Measurements from ENCODE around the gene HNRNPH3. TPM values are rescaled to one million over a fixed set of nuclear protein-coding genes. Genes with fewer than 3 reads are reported as not detected.

HNRNPH3 gene
- total RNA-seq, 1 donor from 2014 or later, result 77.5 TPM

GRCh38 chr10:68333058-68333395, 1.2 kb downstream of the HNRNPH3 start:
- no peak overlapping the region for H2AFZ ChIP-seq (replicated peaks)
- DNase-seq (ENCODE audit: low spot score), result no peak
- TF ChIP-seq EZH2 (IDR thresholded peaks at IDR 0.05) (no peak), EZH2phosphoT487 (IDR thresholded peaks at IDR 0.05) (no peak), CTCF (IDR thresholded peaks at IDR 0.05) (no peak)
- peak overlapping the region; percentile 90 for H3K4me3 ChIP-seq
- Mint-ChIP-seq H3K9me3 (no peaks in the 10 kb centered on the region), H3K36me3 (peaks cover 31% of the 10 kb centered on the region), H3K27me3 (ENCODE audit: insufficient read depth, low read depth) (peaks cover 10% of the 10 kb centered on the region), H3K27ac (peak overlapping the region; percentile 100), H3K4me3 (peak overlapping the region; percentile 99), H3K4me1 (peaks cover 68% of the 10 kb centered on the region)
- H3K9ac ChIP-seq, result peak overlapping the region; percentile 99
- H3K36me3 ChIP-seq, result peaks cover 21% of the 10 kb centered on the region
- H3K4me1 ChIP-seq, result peaks cover 56% of the 10 kb centered on the region
- no peaks in the 10 kb centered on the region for H3K27me3 ChIP-seq
- H3F3A ChIP-seq (ENCODE audit: low read depth), result peaks cover 59% of the 10 kb centered on the region
- H3K9me3 ChIP-seq (ENCODE audit: low read depth), result no peaks in the 10 kb centered on the region
- H3K4me2 ChIP-seq, result peak overlapping the region; percentile 88
- peaks cover 52% of the 10 kb centered on the region for H4K20me1 ChIP-seq (ENCODE audit: low read depth)
- peak overlapping the region; percentile 99 for H3K27ac ChIP-seq
- peaks cover 89% of the 10 kb centered on the region for H3K79me2 ChIP-seq (ENCODE audit: low read depth)

- Mint-ChIP-seq H3K27ac (peak overlapping the region; percentile 100), H3K4me1 (peaks cover 62% of the 10 kb centered on the region), H3K27me3 (ENCODE audit: insufficient read depth, low read depth) (peaks cover 10% of the 10 kb centered on the region), H3K36me3 (peaks cover 34% of the 10 kb centered on the region), H3K4me3 (peak overlapping the region; percentile 99), H3K9me3 (no peaks in the 10 kb centered on the region)
- TF ChIP-seq EZH2 (IDR thresholded peaks at IDR 0.05), result no peak
- no peak for TF ChIP-seq CTCF (IDR thresholded peaks at IDR 0.05)
- TF ChIP-seq EZH2phosphoT487 (IDR thresholded peaks at IDR 0.05), result no peak
- Histone ChIP-seq H3K27ac (peak overlapping the region; percentile 99), H3K27me3 (no peaks in the 10 kb centered on the region), H3K36me3 (peaks cover 28% of the 10 kb centered on the region), H2AFZ (replicated peaks) (no peak overlapping the region), H3K79me2 (ENCODE audit: low read depth) (peaks cover 95% of the 10 kb centered on the region), H3K4me1 (peaks cover 54% of the 10 kb centered on the region), H3K4me3 (peak overlapping the region; percentile 90), H3F3A (ENCODE audit: low read depth) (peaks cover 59% of the 10 kb centered on the region), H4K20me1 (ENCODE audit: low read depth) (peaks cover 59% of the 10 kb centered on the region), H3K9ac (peak overlapping the region; percentile 99), H3K4me2 (peak overlapping the region; percentile 88), H3K9me3 (ENCODE audit: low read depth) (no peaks in the 10 kb centered on the region)
- DNase-seq (ENCODE audit: low spot score), result no peak
These were observed 1.9 kb downstream of the HNRNPH3 start for GRCh38 chr10:68333440-68334431.

GRCh38 chr10:68334672-68335467, 3.0 kb downstream of the HNRNPH3 start:
- H3K79me2 ChIP-seq (ENCODE audit: low read depth), result peaks cover 95% of the 10 kb centered on the region
- H3K4me3 ChIP-seq, result peak overlapping the region; percentile 90
- Mint-ChIP-seq H3K27me3 (ENCODE audit: insufficient read depth, low read depth) (peaks cover 10% of the 10 kb centered on the region), H3K36me3 (peaks cover 43% of the 10 kb centered on the region), H3K27ac (peak overlapping the region; percentile 93), H3K4me1 (peaks cover 52% of the 10 kb centered on the region), H3K9me3 (no peaks in the 10 kb centered on the region), H3K4me3 (peak overlapping the region; percentile 99)
- H3K9me3 ChIP-seq (ENCODE audit: low read depth), result no peaks in the 10 kb centered on the region
- no peak overlapping the region for H2AFZ ChIP-seq (replicated peaks)
- peaks cover 38% of the 10 kb centered on the region for H3K36me3 ChIP-seq
- H3K4me1 ChIP-seq, result peaks cover 43% of the 10 kb centered on the region
- H3K27ac ChIP-seq, result no peak overlapping the region
- no peaks in the 10 kb centered on the region for H3K27me3 ChIP-seq
- peak overlapping the region; percentile 99 for H3K9ac ChIP-seq
- peaks cover 71% of the 10 kb centered on the region for H4K20me1 ChIP-seq (ENCODE audit: low read depth)
- H3K4me2 ChIP-seq, result peak overlapping the region; percentile 88
- TF ChIP-seq EZH2phosphoT487 (IDR thresholded peaks at IDR 0.05) (no peak), CTCF (IDR thresholded peaks at IDR 0.05) (no peak), EZH2 (IDR thresholded peaks at IDR 0.05) (no peak)
- no peak for DNase-seq (ENCODE audit: low spot score)
- H3F3A ChIP-seq (ENCODE audit: low read depth), result peaks cover 59% of the 10 kb centered on the region

Data from neural progenitor cell (in vitro differentiated cells).